NCI-H2107 treated with DMSO at 0.1 percent for 48 hours (cell line): ENCODE results near the gene FCHO1.
"Not testable (repeated sequence)": the region's sequence is repeated elsewhere in the genome, so short reads cannot be mapped to it uniquely, and the experiment has no call there.

Experiments used
- DNase-seq: peaks from one replicate; lab custom pipeline; 2025; ENCODE audit not compliant: unreplicated experiment; lab: John Stamatoyannopoulos, UW

FCHO1 gene

DNA sequence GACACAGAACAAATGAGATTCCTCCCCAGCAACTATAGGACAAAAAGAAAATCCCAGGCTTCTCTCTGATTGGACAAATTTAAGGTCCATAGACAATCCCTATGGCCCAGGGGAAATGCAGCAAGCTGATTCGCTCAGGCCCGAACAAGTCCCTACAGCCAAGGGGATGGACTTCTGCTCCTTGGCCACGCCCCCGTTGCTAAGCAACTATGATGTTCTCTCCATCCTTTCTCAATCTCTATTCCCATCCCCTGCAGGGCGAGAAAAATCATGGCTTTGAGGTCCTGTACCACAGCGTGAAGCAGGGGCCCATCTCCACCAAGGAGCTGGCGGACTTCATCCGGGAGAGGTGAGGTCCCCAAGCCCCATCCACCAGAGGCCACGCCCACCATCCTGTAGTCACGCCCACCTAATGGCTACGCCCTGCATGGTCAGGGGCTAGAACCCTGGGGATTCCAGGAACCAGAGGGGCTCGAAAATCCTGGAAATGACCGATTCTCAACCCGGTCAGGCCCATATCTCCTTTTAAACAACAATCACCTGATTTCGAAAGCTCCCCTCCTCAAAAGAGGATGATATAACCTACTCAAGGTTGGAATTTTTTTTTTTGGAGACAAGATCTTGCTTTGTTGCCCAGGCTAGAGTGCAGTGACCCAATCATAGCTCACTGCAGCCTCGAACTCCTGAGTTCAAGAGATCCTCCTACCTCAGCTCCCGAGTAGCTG is 11.4 kb downstream of the FCHO1 start:
- DNase-seq, result no peak

DNA sequence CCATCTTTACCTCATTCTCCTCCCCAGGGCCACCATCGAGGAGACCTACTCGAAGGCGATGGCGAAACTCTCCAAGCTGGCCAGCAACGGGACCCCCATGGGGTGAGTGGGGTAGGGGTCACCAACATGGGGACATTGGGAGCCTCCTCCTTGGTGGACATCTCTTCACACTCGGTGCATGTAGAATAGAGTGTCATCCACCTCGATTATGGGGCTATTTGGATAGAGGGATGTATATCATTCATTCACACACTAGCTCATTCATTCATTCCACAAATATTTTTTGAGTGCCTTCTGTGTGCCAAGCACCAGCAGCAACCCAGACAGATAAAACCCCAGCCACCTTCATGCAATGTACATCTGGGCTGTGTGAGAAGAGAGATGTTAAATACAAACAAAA is 13.1 kb downstream of the FCHO1 start:
- DNase-seq, result no peak

GRCh38 chr19:17765069-17765618 is 13.9 kb downstream of the FCHO1 start:
- no peak for DNase-seq

GRCh38 chr19:17766543-17767131 is 15.4 kb downstream of the FCHO1 start:
- DNase-seq, result peak; percentile 53

GRCh38 chr19:17767559-17767958 is 16.3 kb downstream of the FCHO1 start:
- DNase-seq, result no peak

- no peak for DNase-seq
Measured at GRCh38 chr19:17770613-17771012, 19.3 kb downstream of the FCHO1 start.

DNA sequence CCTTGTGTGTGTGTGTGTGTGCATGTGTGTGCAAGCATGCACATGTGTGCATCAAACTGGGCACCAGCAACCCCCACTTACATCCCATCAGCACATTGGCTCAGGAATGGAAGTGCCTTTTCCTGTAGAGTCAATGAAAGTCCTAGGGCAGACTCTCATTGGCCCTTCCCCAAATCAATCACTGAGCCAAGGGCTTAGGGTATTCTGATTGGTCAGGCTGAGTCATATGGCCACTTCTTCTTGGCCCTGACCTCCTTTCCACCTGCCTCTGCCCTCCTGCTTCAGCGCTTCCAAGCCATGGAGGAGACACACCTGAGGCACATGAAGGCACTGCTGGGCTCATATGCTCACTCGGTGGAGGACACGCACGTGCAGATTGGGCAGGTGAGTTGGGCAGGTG is 20.9 kb downstream of the FCHO1 start:
- DNase-seq, result no peak

DNA sequence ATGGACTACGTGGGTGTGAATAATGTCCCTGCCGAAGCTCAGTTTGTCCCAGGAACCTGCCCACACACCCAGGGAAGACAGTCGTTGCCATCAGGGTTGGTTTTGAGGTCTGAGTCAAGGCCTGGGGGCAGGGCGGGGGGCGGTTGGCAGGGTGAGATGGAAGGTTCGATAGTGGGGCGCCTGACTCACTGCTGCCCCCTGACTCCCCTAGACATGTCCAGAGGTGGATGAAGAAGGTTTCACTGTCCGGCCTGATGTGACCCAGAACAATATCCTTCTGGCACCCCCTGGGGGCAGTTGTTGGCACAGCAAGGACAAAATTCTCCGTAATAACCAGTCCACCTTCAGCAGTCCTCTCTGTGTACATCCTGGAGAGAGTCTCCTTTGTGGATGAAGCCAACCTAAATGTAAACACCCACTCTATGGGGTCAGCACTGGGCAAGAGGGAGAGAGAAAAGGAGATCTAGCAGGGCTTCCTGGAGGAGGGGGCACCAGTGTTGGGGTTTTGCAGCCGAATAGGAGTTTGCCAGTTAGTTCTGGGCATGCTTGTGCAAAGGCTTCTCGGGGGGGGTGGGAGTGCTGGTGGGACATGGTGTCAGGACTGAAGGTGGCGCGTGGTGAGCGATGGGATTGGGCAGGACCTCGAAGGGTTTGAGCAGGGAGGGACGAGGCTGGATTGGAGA is 24.1 kb downstream of the FCHO1 start:
- no peak for DNase-seq

GRCh38 chr19:17775991-17776803 is 24.9 kb downstream of the FCHO1 start:
- DNase-seq, result no peak

DNA sequence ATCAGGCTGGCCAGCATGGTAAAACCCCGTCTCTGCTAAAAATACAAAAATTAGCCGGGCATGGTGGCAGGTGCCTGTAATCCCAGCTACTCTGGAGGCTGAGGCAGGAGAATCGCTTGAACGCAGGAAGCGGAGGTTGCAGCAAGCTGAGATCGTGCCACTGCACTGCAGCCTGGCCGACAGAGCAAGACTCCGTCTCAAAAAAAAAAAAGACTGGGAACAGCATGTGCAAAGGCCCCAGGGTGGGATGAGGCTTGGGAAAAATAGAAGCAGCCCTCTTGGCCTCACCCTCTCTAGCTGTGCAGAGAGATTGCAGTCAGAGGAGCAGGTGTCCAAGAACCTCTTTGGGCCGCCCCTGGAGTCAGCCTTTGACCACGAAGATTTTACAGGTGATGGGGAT is 26.6 kb downstream of the FCHO1 start:
- DNase-seq, result not testable (repeated sequence)

- no peak for DNase-seq
Measured at GRCh38 chr19:17778251-17778967, 27.1 kb downstream of the FCHO1 start.

GRCh38 chr19:17778968-17779929 is 28.0 kb downstream of the FCHO1 start:
- DNase-seq, result no peak

DNA sequence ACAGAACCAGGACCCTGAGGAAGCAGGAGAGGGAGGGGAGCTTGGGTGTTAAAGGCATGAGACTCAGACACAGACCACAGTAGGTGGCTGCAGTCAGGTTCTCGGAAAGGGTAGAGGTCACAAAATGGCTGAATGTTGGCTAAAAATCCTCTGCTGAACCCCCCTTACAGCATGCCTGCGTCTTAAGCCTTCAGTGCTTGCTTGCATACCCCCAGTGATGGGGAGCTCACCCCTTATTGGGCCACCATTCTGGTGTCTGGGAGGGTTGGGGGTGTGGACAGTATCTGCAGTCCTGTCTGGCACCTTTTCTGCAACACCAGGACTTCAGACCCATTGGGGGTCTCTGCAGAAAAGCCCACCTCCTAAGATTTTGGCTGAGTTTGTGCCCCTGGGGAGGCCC is 29.5 kb downstream of the FCHO1 start:
- DNase-seq, result no peak

GRCh38 chr19:17783721-17784120 is 32.4 kb downstream of the FCHO1 start:
- not testable (repeated sequence) for DNase-seq

DNA sequence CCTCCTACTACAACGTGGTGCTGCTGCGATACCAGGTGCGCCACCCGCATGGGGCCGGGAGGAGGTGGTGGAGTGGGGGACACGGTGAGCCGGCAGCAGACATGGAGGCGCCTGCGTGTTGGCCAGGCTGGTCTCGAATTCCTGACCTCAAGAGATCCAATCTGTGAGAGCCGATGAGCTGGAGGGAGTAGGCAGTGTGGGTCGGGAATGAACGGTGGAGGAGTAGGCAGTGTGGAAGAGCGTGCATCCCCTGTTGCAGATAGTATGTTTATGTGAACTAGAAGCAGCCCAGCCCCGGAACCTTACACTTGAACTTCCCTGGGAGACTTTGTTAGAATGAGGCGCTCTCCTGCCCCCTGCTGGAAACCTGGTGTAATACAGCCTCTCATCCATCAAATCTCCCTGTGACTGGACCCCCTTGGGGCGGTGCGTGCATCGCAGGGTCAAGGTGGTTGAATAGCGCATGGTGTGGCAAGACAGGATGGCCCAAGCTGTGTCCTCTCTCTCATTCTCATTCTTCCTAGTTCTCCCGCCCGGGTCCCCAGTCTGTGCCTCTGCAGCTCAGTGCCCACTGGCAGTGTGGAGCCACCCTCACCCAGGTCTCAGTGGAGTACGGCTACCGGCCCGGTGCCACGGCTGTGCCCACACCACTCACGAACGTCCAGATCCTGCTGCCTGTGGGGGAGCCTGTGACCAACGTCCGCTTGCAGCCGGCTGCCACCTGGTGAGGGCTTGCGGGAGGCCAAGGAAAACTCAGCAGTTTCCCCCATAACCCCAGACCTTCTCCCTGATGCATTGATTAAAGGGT is 33.1 kb downstream of the FCHO1 start:
- DNase-seq, result peak; percentile 71

DNA sequence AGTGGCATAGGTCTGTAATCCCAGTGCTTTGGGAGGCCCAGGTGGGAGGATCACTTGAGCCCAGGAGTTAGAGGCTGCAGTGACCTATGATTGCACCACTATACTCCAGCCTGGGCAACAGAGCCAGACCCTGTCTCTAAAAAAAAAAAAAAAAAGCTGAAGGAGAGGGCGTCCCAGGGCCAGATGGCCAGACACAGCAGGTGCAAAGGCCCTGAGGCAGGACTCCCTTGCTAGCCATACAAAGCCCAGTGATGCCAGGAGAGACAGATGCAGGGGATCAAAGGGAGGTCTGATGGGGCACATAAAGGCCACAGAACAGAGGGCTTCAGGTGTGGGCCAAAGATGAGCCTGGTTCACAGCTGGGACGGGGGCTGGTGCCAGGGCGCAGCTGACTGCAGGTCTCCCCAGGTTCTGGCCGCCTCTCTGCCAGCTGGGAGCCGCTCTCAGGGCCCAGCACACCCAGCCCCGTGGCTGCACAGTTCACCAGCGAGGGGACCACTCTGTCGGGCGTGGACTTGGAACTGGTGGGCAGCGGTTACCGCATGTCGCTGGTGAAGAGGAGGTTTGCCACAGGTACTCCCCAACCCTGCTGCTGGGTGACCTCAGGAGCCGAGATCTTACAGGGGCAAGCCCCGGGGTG is 36.1 kb downstream of the FCHO1 start:
- DNase-seq, result no peak

- no peak for DNase-seq
Measured at GRCh38 chr19:17788632-17789031, 37.4 kb downstream of the FCHO1 start.
